Keratinocyte (primary cell): ENCODE data around the gene STK32C. TPM values are rescaled to one million over a fixed set of nuclear protein-coding genes. Genes with fewer than 3 reads are reported as not detected.

ENCODE experiments used
- DNase-seq: peaks from one replicate; pipeline ENCODE4 v3.0.0-alpha.2; 2011; ENCODE audit warnings: low read depth, missing footprints, low spot score
- FAIRE-seq: peaks from 2 replicates; lab custom pipeline; 2011; peaks lifted over from hg19 to GRCh38; lab: Jason Lieb, UNC
- H2AFZ ChIP-seq: 2 replicates; pipeline ENCODE4 v1.6.0; 2012; ENCODE audit warnings: low read length, control low read depth, inconsistent platforms; ENCODE audit not compliant: control insufficient read depth
- H3K27ac ChIP-seq: 2 replicates; pipeline ENCODE4 v1.5.1; 2011; ENCODE audit warnings: low read length; ENCODE audit not compliant: control insufficient read depth, insufficient read depth
- H3K27me3 ChIP-seq: 3 replicates; pipeline ENCODE4 v1.6.0; 2011; ENCODE audit warnings: low read length; ENCODE audit not compliant: control insufficient read depth, insufficient read depth; ENCODE audit errors: extremely low read depth
- H3K36me3 ChIP-seq, 2 experiments: 2 replicates in 1 of 2; 3 replicates in 1 of 2; pipeline ENCODE4 v1.5.1; 2011; ENCODE audit warnings: low read length in 2 of 2, mild to moderate bottlenecking in 1 of 2; ENCODE audit not compliant: control insufficient read depth in 2 of 2, insufficient read depth in 2 of 2; ENCODE audit errors: extremely low read depth in 1 of 2
- H3K4me1 ChIP-seq: 3 replicates; pipeline ENCODE4 v1.5.1; 2011; ENCODE audit warnings: low read length; ENCODE audit not compliant: control insufficient read depth, insufficient read depth; ENCODE audit errors: extremely low read depth
- H3K4me2 ChIP-seq: 3 replicates; pipeline ENCODE4 v1.6.0; 2011; ENCODE audit warnings: low read depth, low read length; ENCODE audit not compliant: control insufficient read depth, insufficient read depth; ENCODE audit errors: extremely low read depth
- H3K4me3 ChIP-seq, 3 experiments: fragments of 200-600 bp in 1 of 3; sonication (generic) in 1 of 3; 2 replicates in 2 of 3; 3 replicates in 1 of 3; pipeline ENCODE4 v1.5.1; 2011 to 2016; ENCODE audit warnings: low read length in 3 of 3, mild to moderate bottlenecking in 3 of 3, control low read depth in 2 of 3, inconsistent platforms in 1 of 3, low read depth in 1 of 3, mixed read lengths in 1 of 3, mixed run types in 1 of 3, moderate library complexity in 1 of 3; ENCODE audit not compliant: control insufficient read depth in 2 of 3, insufficient read depth in 2 of 3; ENCODE audit errors: extremely low read depth in 1 of 3
- H3K79me2 ChIP-seq: 2 replicates; pipeline ENCODE4 v1.6.0; 2012; ENCODE audit warnings: low read length; ENCODE audit not compliant: control insufficient read depth, insufficient read depth
- H3K9ac ChIP-seq: 3 replicates; pipeline ENCODE4 v1.6.0; 2011; ENCODE audit warnings: low read length; ENCODE audit not compliant: control insufficient read depth, insufficient read depth; ENCODE audit errors: extremely low read depth
- H3K9me1 ChIP-seq: 3 replicates; pipeline ENCODE4 v1.6.0; 2011; ENCODE audit warnings: low read length; ENCODE audit not compliant: control insufficient read depth, insufficient read depth; ENCODE audit errors: extremely low read depth
- H3K9me3 ChIP-seq: 2 replicates; pipeline ENCODE4 v1.5.1; 2012; ENCODE audit warnings: low read depth, low read length; ENCODE audit not compliant: control insufficient read depth
- H4K20me1 ChIP-seq: 3 replicates; pipeline ENCODE4 v1.6.0; 2011; ENCODE audit warnings: low read length; ENCODE audit not compliant: control insufficient read depth, insufficient read depth; ENCODE audit errors: extremely low read depth
- EZH2 ChIP-seq: IDR thresholded peaks from one replicate; pipeline ENCODE4 v1.6.1; 2012; ENCODE audit warnings: inconsistent platforms, mild to moderate bottlenecking, low read length, moderate library complexity
- dilution Hi-C: fragments of 300-500 bp; cut with MboI; formaldehyde crosslinking; loops from one replicate; pipeline ENCODE4 v1.7.0; 2020; ENCODE audit warnings: low sequenced_read_pairs; ENCODE audit not compliant: extremely low pct_ligation_motif_present
- polyA plus RNA-seq, 5 experiments: library from polyadenylated mRNA; depleted of rRNA in 3 of 5; stranded (reverse) in 3 of 5; stranded (forward) in 1 of 5; unstranded in 1 of 5; fragments of >200 nt; gene quantifications; 1 replicate in 1 of 5; 2 replicates in 3 of 5; 3 replicates in 1 of 5; pipeline versions ENCODE4 v1.2.1 to v1.2.3, GENCODE V29; 2011 to 2012; ENCODE audit warnings: missing spikeins in 2 of 5, low read depth in 1 of 5, low replicate concordance in 1 of 5
- TF ChIP-seq, protein P1 (sequence below), 3 experiments: IDR thresholded peaks in 1 of 3; conservative IDR thresholded peaks in 1 of 3; optimal IDR thresholded peaks in 1 of 3; 2 replicates in 2 of 3; 3 replicates in 1 of 3; pipeline versions ENCODE3 to v1.5.1; 2011; ENCODE audit warnings: low read length in 3 of 3, mild to moderate bottlenecking in 3 of 3, moderate library complexity in 2 of 3, control low read depth in 1 of 3, inconsistent platforms in 1 of 3; ENCODE audit not compliant: insufficient read depth in 2 of 3; ENCODE audit errors: extremely low read depth in 1 of 3

Gene STK32C
- polyA plus RNA-seq, 1 donor (not counting 4 experiments of a cell fraction or from before 2014, with no cell fraction given): 4.1 TPM

DNA sequence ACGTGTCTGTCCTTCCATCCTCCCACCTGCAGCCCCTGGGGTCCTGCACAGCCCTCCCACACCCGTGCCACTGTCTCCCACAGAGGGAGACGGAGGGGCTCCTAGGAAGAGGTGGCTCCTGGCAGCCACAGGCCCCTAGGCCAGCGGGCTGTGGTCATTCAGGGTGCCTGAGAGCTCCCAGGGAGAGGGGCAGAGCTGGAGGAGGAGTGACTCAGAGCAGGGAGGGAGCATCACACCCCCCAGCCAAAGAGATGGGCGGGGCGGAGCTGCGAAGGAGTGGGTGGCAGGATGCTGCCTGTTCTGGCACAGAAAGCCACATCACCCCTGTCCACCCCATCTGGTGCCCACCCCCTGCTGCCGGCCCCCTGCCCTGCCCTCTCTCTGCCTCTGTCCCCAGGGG lies 50.5 kb downstream of the STK32C start:
- H3K9me1 ChIP-seq: no peaks in the 10 kb centered on the region
- no peak overlapping the region for H3K4me2 ChIP-seq
- H3K4me3 ChIP-seq: no peak overlapping the region
- no peak overlapping the region for H3K27ac ChIP-seq
- H2AFZ ChIP-seq: no peak overlapping the region
- no peak overlapping the region for H3K9ac ChIP-seq
- no peaks in the 10 kb centered on the region for H3K36me3 ChIP-seq
- no peaks in the 10 kb centered on the region for H3K9me3 ChIP-seq
- dilution Hi-C loops: no loop called here
- H3K4me1 ChIP-seq: no peaks in the 10 kb centered on the region
- DNase-seq (no peak), FAIRE-seq (no peak)
- no peaks in the 10 kb centered on the region for H3K27me3 ChIP-seq
- no peaks in the 10 kb centered on the region for H3K79me2 ChIP-seq
- TF ChIP-seq, protein P1, sequence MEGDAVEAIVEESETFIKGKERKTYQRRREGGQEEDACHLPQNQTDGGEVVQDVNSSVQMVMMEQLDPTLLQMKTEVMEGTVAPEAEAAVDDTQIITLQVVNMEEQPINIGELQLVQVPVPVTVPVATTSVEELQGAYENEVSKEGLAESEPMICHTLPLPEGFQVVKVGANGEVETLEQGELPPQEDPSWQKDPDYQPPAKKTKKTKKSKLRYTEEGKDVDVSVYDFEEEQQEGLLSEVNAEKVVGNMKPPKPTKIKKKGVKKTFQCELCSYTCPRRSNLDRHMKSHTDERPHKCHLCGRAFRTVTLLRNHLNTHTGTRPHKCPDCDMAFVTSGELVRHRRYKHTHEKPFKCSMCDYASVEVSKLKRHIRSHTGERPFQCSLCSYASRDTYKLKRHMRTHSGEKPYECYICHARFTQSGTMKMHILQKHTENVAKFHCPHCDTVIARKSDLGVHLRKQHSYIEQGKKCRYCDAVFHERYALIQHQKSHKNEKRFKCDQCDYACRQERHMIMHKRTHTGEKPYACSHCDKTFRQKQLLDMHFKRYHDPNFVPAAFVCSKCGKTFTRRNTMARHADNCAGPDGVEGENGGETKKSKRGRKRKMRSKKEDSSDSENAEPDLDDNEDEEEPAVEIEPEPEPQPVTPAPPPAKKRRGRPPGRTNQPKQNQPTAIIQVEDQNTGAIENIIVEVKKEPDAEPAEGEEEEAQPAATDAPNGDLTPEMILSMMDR (optimal IDR thresholded peaks at IDR 0.05 in 1 of 3, IDR thresholded peaks at IDR 0.05 in 1 of 3, conservative IDR thresholded peaks at IDR 0.05 in 1 of 3; ENCODE audit: extremely low read depth in 1 of 3, insufficient read depth in 2 of 3, low read length in 3 of 3): no peak
- no peak for TF ChIP-seq EZH2
- H4K20me1 ChIP-seq: no peaks in the 10 kb centered on the region

DNA sequence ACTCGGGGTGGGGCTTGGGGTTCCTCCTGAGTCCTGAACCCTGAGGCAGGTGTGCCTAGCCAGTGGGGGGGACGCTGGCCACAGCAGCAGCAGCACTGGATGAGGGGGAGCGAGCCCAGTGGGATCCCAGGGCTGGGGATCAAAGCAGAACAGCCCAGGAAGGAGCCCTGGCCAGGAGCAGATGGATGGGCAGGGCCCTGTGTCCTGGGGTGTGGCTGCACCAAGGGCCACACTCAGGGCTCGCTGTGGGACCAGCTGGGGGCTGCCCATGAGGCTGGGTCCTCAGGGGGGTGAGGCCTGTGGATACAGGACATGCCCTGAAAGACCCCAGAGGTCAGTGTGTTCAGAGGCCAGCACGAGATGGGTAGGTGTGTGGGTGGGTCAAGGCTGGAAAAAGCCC lies 50.9 kb downstream of the STK32C start:
- dilution Hi-C loops: no loop called here
- FAIRE-seq (no peak), DNase-seq (no peak)
- TF ChIP-seq, protein P1 (optimal IDR thresholded peaks at IDR 0.05 in 1 of 3, IDR thresholded peaks at IDR 0.05 in 1 of 3, conservative IDR thresholded peaks at IDR 0.05 in 1 of 3; ENCODE audit: extremely low read depth in 1 of 3, insufficient read depth in 2 of 3, low read length in 3 of 3): no peak
- no peak for TF ChIP-seq EZH2
- Histone ChIP-seq H3K9me1 (no peaks in the 10 kb centered on the region), H3K27ac (no peak overlapping the region), H3K36me3 (no peaks in the 10 kb centered on the region), H2AFZ (no peak overlapping the region), H3K79me2 (no peaks in the 10 kb centered on the region), H3K27me3 (no peaks in the 10 kb centered on the region), H4K20me1 (no peaks in the 10 kb centered on the region), H3K9me3 (no peaks in the 10 kb centered on the region), H3K4me3 (no peak overlapping the region), H3K9ac (no peak overlapping the region), H3K4me1 (no peaks in the 10 kb centered on the region), H3K4me2 (no peak overlapping the region)
